ENCODE data around the gene DNTTIP2. TPM values are rescaled to one million over a fixed set of nuclear protein-coding genes. Genes with fewer than 3 reads are reported as not detected.
A peak's percentile ranks its signal among the peaks of the same experiment; 100 is the strongest.

The DNTTIP2 gene
- total RNA-seq, 1 donor from 2014 or later: 61.8 TPM

DNA sequence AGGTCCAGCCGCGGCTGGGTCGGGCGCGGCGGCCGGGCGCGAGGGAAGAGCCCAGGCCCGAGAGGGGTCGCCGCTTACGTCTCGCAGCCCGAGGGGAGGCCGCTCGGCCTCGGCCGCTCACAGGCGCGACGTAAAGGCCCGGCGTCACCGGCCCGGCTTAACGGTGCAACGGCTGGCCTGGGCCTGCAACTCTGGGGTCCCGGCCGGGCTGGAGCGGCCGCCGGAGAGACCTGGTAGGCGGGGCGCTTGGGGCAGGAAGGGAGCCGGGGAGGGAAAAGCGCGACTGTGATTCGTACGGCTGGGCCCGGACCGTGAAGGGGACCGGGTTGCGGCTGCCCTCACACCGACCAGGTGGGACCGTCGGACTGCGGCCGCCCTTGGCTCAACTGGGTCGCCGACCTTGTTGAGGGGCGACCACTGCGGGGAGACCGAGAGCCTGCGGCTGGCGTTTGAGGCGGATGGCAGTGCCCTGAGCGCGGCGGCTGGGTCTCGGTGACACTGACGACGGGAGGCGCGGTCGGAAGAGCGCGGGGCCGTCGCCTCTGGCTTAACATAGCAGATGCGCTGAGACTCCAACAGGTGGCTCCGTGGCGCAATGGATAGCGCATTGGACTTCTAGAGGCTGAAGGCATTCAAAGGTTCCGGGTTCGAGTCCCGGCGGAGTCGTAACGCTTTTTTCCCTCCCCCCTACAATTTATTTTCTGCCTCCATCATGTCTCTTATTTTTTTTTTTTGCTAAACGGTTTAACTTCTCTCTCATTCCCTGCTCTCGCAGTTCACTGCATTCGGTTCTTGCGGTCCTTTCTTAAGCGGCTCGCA is 31.8 kb downstream of the DNTTIP2 start:
- peaks cover 16% of the 10 kb centered on the region for H3K27me3 Mint-ChIP-seq (ENCODE audit: unreplicated experiment)
- DNase-seq (ENCODE audit: low spot score): peak; percentile 83
- H3K4me3 Mint-ChIP-seq (ENCODE audit: unreplicated experiment): peak overlapping the region; percentile 94
- peaks cover 4% of the 10 kb centered on the region for H3K9me3 Mint-ChIP-seq (ENCODE audit: unreplicated experiment)
- peaks cover 22% of the 10 kb centered on the region for H3K4me1 Mint-ChIP-seq (ENCODE audit: unreplicated experiment)
- peak overlapping the region; percentile 90 for H3K27ac Mint-ChIP-seq (ENCODE audit: unreplicated experiment)
- TF ChIP-seq CTCF (IDR thresholded peaks at IDR 0.05; ENCODE audit: unreplicated experiment): no peak
- peaks cover 13% of the 10 kb centered on the region for H3K36me3 Mint-ChIP-seq (ENCODE audit: low read depth, unreplicated experiment)

DNA sequence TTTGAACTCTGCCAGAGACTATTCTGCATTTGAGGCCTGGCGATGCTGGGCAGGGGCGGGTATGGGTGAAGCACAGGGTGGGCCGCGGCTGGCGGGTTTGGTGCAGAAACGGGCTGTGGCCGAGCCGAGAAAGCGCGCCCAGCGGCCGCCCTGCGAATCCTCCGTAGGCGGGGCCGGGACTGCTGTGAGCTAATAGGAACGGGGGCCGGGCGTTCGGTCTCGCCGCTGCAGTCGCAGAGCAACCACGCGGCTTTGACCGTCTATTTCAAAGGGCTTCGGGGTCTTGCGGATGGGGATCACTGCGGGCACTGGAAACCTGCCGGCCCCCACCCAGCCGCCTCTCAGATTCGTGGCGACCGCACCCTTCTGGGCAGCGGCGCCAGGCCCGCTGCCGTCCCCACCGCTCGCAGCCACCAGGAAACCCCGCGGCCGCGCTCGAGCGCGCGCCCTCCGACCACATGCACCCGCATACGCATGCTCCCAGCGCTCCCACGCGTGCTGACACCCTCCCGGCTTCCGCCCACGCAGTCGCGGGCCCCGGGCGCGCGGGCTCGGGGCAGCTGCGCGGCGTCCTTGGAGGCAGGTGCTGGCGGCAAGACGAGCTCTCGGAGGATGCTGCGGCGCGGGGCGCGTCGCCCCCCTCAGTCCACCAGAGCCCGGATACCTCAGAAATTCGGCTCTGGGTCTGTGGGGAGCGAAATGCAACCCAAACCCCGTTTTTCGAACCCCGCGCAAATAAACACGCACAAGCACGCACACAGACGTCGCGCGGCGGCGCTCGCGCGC is 32.6 kb downstream of the DNTTIP2 start:
- H3K4me1 Mint-ChIP-seq (ENCODE audit: unreplicated experiment): peaks cover 22% of the 10 kb centered on the region
- H3K9me3 Mint-ChIP-seq (ENCODE audit: unreplicated experiment): peaks cover 4% of the 10 kb centered on the region
- DNase-seq (ENCODE audit: low spot score): peak; percentile 83
- H3K27ac Mint-ChIP-seq (ENCODE audit: unreplicated experiment): peak overlapping the region; percentile 70
- peaks cover 16% of the 10 kb centered on the region for H3K27me3 Mint-ChIP-seq (ENCODE audit: unreplicated experiment)
- peak; percentile 36 for TF ChIP-seq CTCF (IDR thresholded peaks at IDR 0.05; ENCODE audit: unreplicated experiment)
- H3K4me3 Mint-ChIP-seq (ENCODE audit: unreplicated experiment): peak overlapping the region; percentile 89
- peaks cover 16% of the 10 kb centered on the region for H3K36me3 Mint-ChIP-seq (ENCODE audit: low read depth, unreplicated experiment)

GRCh38 chr1:93845538-93846205 is 33.3 kb downstream of the DNTTIP2 start:
- peak overlapping the region; percentile 70 for H3K27ac Mint-ChIP-seq (ENCODE audit: unreplicated experiment)
- H3K9me3 Mint-ChIP-seq (ENCODE audit: unreplicated experiment): peaks cover 4% of the 10 kb centered on the region
- H3K27me3 Mint-ChIP-seq (ENCODE audit: unreplicated experiment): peaks cover 16% of the 10 kb centered on the region
- TF ChIP-seq CTCF (IDR thresholded peaks at IDR 0.05; ENCODE audit: unreplicated experiment): no peak
- H3K36me3 Mint-ChIP-seq (ENCODE audit: low read depth, unreplicated experiment): peaks cover 16% of the 10 kb centered on the region
- H3K4me3 Mint-ChIP-seq (ENCODE audit: unreplicated experiment): peak overlapping the region; percentile 89
- H3K4me1 Mint-ChIP-seq (ENCODE audit: unreplicated experiment): peaks cover 22% of the 10 kb centered on the region
- no peak for DNase-seq (ENCODE audit: low spot score)

- H3K4me3 Mint-ChIP-seq (ENCODE audit: unreplicated experiment): no peak overlapping the region
These were observed 34.6 kb downstream of the DNTTIP2 start for GRCh38 chr1:93844262-93845045.

More at GRCh38 chr1:93844262-93845045, 34.6 kb downstream of the DNTTIP2 start:
- Mint-ChIP-seq H3K27me3 (ENCODE audit: unreplicated experiment) (peaks cover 16% of the 10 kb centered on the region), H3K4me1 (ENCODE audit: unreplicated experiment) (peaks cover 22% of the 10 kb centered on the region), H3K9me3 (ENCODE audit: unreplicated experiment) (no peaks in the 10 kb centered on the region), H3K27ac (ENCODE audit: unreplicated experiment) (no peak overlapping the region), H3K36me3 (ENCODE audit: low read depth, unreplicated experiment) (peaks cover 22% of the 10 kb centered on the region)
- peak; percentile 28 for DNase-seq (ENCODE audit: low spot score)
- peak; percentile 32 for TF ChIP-seq CTCF (IDR thresholded peaks at IDR 0.05; ENCODE audit: unreplicated experiment)

All from endothelial cell (in vitro differentiated cells).